Measurements from ENCODE around the gene REC8.

The REC8 gene

GRCh38 chr14:24138396-24139271 is 33.2 kb upstream of the REC8 start:
- DNase-seq (ENCODE audit: low read depth): no peak

- no peak for DNase-seq (ENCODE audit: low read depth)
These were observed 32.5 kb upstream of the REC8 start for GRCh38 chr14:24139272-24139934.

GRCh38 chr14:24141097-24141880 is 30.6 kb upstream of the REC8 start, which contains the start of gene EMC9:
EMC9 (minus strand) TSS chr14:24141591; CDS start chr14:24141304, 287 bp downstream.
- peak; percentile 98 for DNase-seq (ENCODE audit: low read depth)

GRCh38 chr14:24143511-24143910 is 28.4 kb upstream of the REC8 start:
- DNase-seq (ENCODE audit: low read depth): peak; percentile 44

GRCh38 chr14:24144451-24144850 is 27.4 kb upstream of the REC8 start:
- DNase-seq (ENCODE audit: low read depth): no peak

GRCh38 chr14:24145219-24145618 is 26.7 kb upstream of the REC8 start:
- DNase-seq (ENCODE audit: low read depth): no peak

- no peak for DNase-seq (ENCODE audit: low read depth)
These were observed 26.0 kb upstream of the REC8 start for GRCh38 chr14:24145690-24146452.

GRCh38 chr14:24146453-24146977 is 25.4 kb upstream of the REC8 start, which contains the start of gene PSME2:
PSME2 (minus strand) TSS chr14:24146610; CDS start chr14:24146581, 29 bp downstream.
- peak; percentile 96 for DNase-seq (ENCODE audit: low read depth)

GRCh38 chr14:24146978-24147760 is 24.7 kb upstream of the REC8 start, which contains the start of gene RNF31:
RNF31 (plus strand) TSS chr14:24147498; CDS start chr14:24147699, 201 bp downstream.
- DNase-seq (ENCODE audit: low read depth): peak; percentile 99

GRCh38 chr14:24147761-24148428 is 24.0 kb upstream of the REC8 start:
- no peak for DNase-seq (ENCODE audit: low read depth)

GRCh38 chr14:24149302-24149969 is 22.4 kb upstream of the REC8 start:
- no peak for DNase-seq (ENCODE audit: low read depth)

GRCh38 chr14:24150061-24150460 is 21.8 kb upstream of the REC8 start:
- no peak for DNase-seq (ENCODE audit: low read depth)

- DNase-seq (ENCODE audit: low read depth): no peak
These were observed 21.3 kb upstream of the REC8 start for GRCh38 chr14:24150567-24150966.

- no peak for DNase-seq (ENCODE audit: low read depth)
These were observed 20.9 kb upstream of the REC8 start for GRCh38 chr14:24150993-24151392.

GRCh38 chr14:24151404-24152080 is 20.3 kb upstream of the REC8 start:
- DNase-seq (ENCODE audit: low read depth): no peak

GRCh38 chr14:24155100-24155499 is 16.8 kb upstream of the REC8 start:
- DNase-seq (ENCODE audit: low read depth): no peak

GRCh38 chr14:24156840-24157239 is 15.0 kb upstream of the REC8 start:
- DNase-seq (ENCODE audit: low read depth): no peak

GRCh38 chr14:24157331-24157730 is 14.5 kb upstream of the REC8 start:
- no peak for DNase-seq (ENCODE audit: low read depth)
